HepG2 (cell line): ENCODE data around the gene TJAP1. TPM values are rescaled to one million over a fixed set of nuclear protein-coding genes. Genes with fewer than 3 reads are reported as not detected.

Experiments used
- ADNP ChIP-seq: sonication (generic); formaldehyde crosslinking; IDR thresholded peaks from 2 replicates; pipeline ENCODE4 v1.4.0; 2020; ENCODE audit warnings: missing genetic modification reagents
- BORCS8-MEF2B ChIP-seq: sonication (generic); formaldehyde crosslinking; IDR thresholded peaks from 2 replicates; pipeline ENCODE4 v1.8.0; 2022; ENCODE audit warnings: mild to moderate bottlenecking, missing genetic modification reagents
- CCAR2 ChIP-seq: fragments of 200-400 bp; formaldehyde crosslinking; optimal IDR thresholded peaks from 2 replicates; pipeline ENCODE3; 2018; ENCODE audit warnings: low read depth, mild to moderate bottlenecking, low read length, moderate library complexity
- FOXA1 ChIP-seq, 2 experiments: fragments of 450-650 bp in 1 of 2; sonication (generic) in 1 of 2; formaldehyde crosslinking in 1 of 2; IDR thresholded peaks; 2 replicates each; pipeline versions ENCODE4 v1.4.0 to v1.6.1; 2016 to 2020; ENCODE audit warnings: missing genetic modification reagents in 1 of 2
- HDAC1 ChIP-seq: sonication (generic); formaldehyde crosslinking; IDR thresholded peaks from 2 replicates; pipeline ENCODE4 v1.5.1; 2020; ENCODE audit warnings: mild to moderate bottlenecking, missing genetic modification reagents
- MIXL1 ChIP-seq: IDR thresholded peaks from 2 replicates; pipeline ENCODE4 v1.6.1; 2016
- MTF2 ChIP-seq: sonication (generic); formaldehyde crosslinking; IDR thresholded peaks from 2 replicates; pipeline ENCODE4 v1.5.0; 2020; ENCODE audit warnings: missing genetic modification reagents, borderline replicate concordance
- POGZ ChIP-seq: sonication (generic); formaldehyde crosslinking; IDR thresholded peaks from 2 replicates; pipeline ENCODE4 v1.4.0; 2020; ENCODE audit warnings: mild to moderate bottlenecking, missing genetic modification reagents
- REXO4 ChIP-seq: sonication (generic); formaldehyde crosslinking; IDR thresholded peaks from 2 replicates; pipeline ENCODE4 v1.8.0; 2022; ENCODE audit warnings: missing genetic modification reagents, mild to moderate bottlenecking, borderline replicate concordance
- SIN3B ChIP-seq: fragments of 150-350 bp; IDR thresholded peaks from 2 replicates; pipeline ENCODE4 v1.6.1; 2014; ENCODE audit warnings: low read length
- SNRNP70 ChIP-seq: fragments of 200-400 bp; formaldehyde crosslinking; IDR thresholded peaks from 2 replicates; pipeline ENCODE4 v1.6.1; 2017; ENCODE audit warnings: mild to moderate bottlenecking, low read depth, low read length, moderate library complexity
- ZFP37 ChIP-seq: sonication (generic); formaldehyde crosslinking; IDR thresholded peaks from 2 replicates; pipeline ENCODE4 v1.4.0; 2020; ENCODE audit warnings: missing genetic modification reagents, borderline replicate concordance
- ZKSCAN1 ChIP-seq: fragments of 150-350 bp; IDR thresholded peaks from 2 replicates; pipeline ENCODE4 v1.6.1; 2014; ENCODE audit warnings: low read length
- ZNF343 ChIP-seq: sonication (generic); formaldehyde crosslinking; IDR thresholded peaks from 2 replicates; pipeline ENCODE4 v1.4.0; 2020; ENCODE audit warnings: mild to moderate bottlenecking, missing genetic modification reagents
- ZNF547 ChIP-seq: sonication (generic); formaldehyde crosslinking; IDR thresholded peaks from 2 replicates; pipeline ENCODE4 v1.5.1; 2020; ENCODE audit warnings: mild to moderate bottlenecking, missing genetic modification reagents
- ZNF598 ChIP-seq: sonication (generic); formaldehyde crosslinking; IDR thresholded peaks from 2 replicates; pipeline ENCODE4 v1.5.1; 2020; ENCODE audit warnings: mild to moderate bottlenecking, missing genetic modification reagents, borderline replicate concordance
- ZNF850 ChIP-seq: sonication (generic); formaldehyde crosslinking; conservative IDR thresholded peaks from 2 replicates; pipeline ENCODE4 v1.9.0; 2021; ENCODE audit warnings: mild to moderate bottlenecking, missing genetic modification reagents
- polyA plus RNA-seq, 8 experiments: library from polyadenylated mRNA; depleted of rRNA in 3 of 8; stranded (reverse) in 7 of 8; unstranded in 1 of 8; fragments of >200 nt; fragmentation: Illumina TruSeq in 4 of 8; extraction: Trizol in 4 of 8; gene quantifications; 2 replicates each; pipeline versions ENCODE4 v1.2.1 to v1.2.3, GENCODE V29; 2011 to 2016; ENCODE audit warnings: low read depth in 4 of 8, missing spikeins in 1 of 8, mixed read lengths in 1 of 8; ENCODE audit not compliant: insufficient read depth in 1 of 8
- total RNA-seq, 5 experiments: library from RNA; depleted of rRNA; stranded (reverse); fragments of >200 nt; fragmentation: Illumina TruSeq; extraction: Trizol; gene quantifications; 2 replicates each; pipeline ENCODE4 v1.2.3, GENCODE V29; 2016; ENCODE audit warnings: low read depth in 1 of 5
- TF ChIP-seq, protein P1 (sequence below): IDR thresholded peaks from 2 replicates; pipeline ENCODE4 v1.6.1; 2016; ENCODE audit warnings: missing genetic modification reagents, missing compliant biosample characterization
- TF ChIP-seq, protein P2 (sequence below): sonication (generic); formaldehyde crosslinking; IDR thresholded peaks from 2 replicates; pipeline ENCODE4 v1.4.0; 2020; ENCODE audit warnings: missing genetic modification reagents; ENCODE audit errors: not compliant biosample characterization
- TF ChIP-seq, protein P3 (sequence below): sonication (generic); formaldehyde crosslinking; IDR thresholded peaks from 2 replicates; pipeline ENCODE4 v1.4.0; 2020; ENCODE audit warnings: mild to moderate bottlenecking, missing genetic modification reagents
- TF ChIP-seq, protein P4 (sequence below): sonication (generic); formaldehyde crosslinking; IDR thresholded peaks from 2 replicates; pipeline ENCODE4 v1.5.0; 2020; ENCODE audit warnings: missing genetic modification reagents
- TF ChIP-seq, protein P5 (sequence below): sonication (generic); formaldehyde crosslinking; IDR thresholded peaks from 2 replicates; pipeline ENCODE4 v1.9.0; 2021; ENCODE audit warnings: missing genetic modification reagents, borderline replicate concordance

The TJAP1 gene
- total and polyA plus RNA-seq, 2 of the 13 experiments (the other 11 are each of a cell fraction or from before 2014, with no cell fraction given), result 15.7 to 41.6 TPM

DNA sequence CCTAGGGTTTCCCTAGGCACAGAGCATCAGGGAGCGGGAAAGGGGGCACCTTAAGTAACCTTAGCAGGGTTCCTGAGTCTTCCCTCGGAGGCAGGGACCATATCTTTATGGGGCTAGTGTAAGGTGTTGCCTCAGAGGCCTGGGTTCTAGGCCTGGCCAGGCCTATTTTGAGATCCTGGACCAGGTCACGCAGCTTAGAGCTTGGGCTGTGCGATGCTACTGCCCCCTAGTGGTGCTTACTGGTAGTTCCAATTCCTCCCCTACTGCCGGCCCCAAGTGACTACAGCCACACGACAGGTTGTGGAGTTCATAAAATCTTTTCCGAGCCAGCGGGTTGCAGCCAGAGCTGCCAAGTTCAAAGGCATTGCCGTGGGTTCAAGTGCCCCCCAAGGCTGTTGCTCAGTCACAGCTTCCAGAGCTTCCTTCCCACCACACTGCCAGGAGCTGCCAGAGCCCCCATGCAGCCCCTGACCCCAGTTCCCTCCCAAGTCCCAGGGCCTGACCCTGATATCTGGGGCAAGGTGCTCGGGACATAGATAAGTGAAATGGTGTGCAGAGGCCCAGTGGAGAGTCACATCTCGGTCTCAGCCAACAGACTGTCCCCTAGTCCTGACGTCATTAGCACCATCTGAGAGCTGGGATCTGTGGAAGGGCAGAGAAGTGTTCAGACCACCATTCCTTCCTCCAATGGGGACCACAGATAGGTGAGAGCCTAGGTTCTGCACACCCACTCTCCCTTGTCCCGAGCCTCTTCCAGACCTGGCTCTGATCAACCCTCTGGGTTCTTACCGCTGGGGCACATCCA is 29.5 kb downstream of the TJAP1 start (continued):
- TF ChIP-seq, protein P1, sequence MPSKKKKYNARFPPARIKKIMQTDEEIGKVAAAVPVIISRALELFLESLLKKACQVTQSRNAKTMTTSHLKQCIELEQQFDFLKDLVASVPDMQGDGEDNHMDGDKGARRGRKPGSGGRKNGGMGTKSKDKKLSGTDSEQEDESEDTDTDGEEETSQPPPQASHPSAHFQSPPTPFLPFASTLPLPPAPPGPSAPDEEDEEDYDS, result no peak
- no peak for TF ChIP-seq FOXA1 (IDR thresholded peaks at IDR 0.05)
- no peak for TF ChIP-seq FOXA1 (CRISPR knock-in tag; IDR thresholded peaks at IDR 0.05)
- peak; percentile 49 for TF ChIP-seq POGZ (CRISPR knock-in tag)
- TF ChIP-seq, protein P2, sequence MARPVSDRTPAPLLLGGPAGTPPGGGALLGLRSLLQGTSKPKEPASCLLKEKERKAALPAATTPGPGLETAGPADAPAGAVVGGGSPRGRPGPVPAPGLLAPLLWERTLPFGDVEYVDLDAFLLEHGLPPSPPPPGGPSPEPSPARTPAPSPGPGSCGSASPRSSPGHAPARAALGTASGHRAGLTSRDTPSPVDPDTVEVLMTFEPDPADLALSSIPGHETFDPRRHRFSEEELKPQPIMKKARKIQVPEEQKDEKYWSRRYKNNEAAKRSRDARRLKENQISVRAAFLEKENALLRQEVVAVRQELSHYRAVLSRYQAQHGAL (CRISPR knock-in tag), result no peak
- 0 out of 2 replicates have a peak, but pooled peaks have one; percentile 39 for TF ChIP-seq MIXL1 (CRISPR knock-in tag)
- no peak for TF ChIP-seq SNRNP70
- TF ChIP-seq ZFP37 (CRISPR knock-in tag), result no peak
- no peak for TF ChIP-seq MTF2 (CRISPR knock-in tag)
- no peak for TF ChIP-seq REXO4 (CRISPR knock-in tag)
- 0 out of 2 replicates have a peak, but pooled peaks have one; percentile 21 for TF ChIP-seq ZNF598 (CRISPR knock-in tag)
- TF ChIP-seq CCAR2, result no peak
- TF ChIP-seq BORCS8-MEF2B (CRISPR knock-in tag), result 0 out of 2 replicates have a peak, but pooled peaks have one; percentile 10
- TF ChIP-seq, protein P3, sequence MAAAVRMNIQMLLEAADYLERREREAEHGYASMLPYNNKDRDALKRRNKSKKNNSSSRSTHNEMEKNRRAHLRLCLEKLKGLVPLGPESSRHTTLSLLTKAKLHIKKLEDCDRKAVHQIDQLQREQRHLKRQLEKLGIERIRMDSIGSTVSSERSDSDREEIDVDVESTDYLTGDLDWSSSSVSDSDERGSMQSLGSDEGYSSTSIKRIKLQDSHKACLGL (CRISPR knock-in tag), result no peak
- no peak for TF ChIP-seq HDAC1 (CRISPR knock-in tag)
- no peak for TF ChIP-seq ADNP (CRISPR knock-in tag)
- TF ChIP-seq, protein P4, sequence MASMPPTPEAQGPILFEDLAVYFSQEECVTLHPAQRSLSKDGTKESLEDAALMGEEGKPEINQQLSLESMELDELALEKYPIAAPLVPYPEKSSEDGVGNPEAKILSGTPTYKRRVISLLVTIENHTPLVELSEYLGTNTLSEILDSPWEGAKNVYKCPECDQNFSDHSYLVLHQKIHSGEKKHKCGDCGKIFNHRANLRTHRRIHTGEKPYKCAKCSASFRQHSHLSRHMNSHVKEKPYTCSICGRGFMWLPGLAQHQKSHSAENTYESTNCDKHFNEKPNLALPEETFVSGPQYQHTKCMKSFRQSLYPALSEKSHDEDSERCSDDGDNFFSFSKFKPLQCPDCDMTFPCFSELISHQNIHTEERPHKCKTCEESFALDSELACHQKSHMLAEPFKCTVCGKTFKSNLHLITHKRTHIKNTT (CRISPR knock-in tag), result no peak
- TF ChIP-seq ZNF547 (CRISPR knock-in tag), result peak; percentile 19; the same call in 1 of the 2 replicates
- TF ChIP-seq ZNF850 (CRISPR knock-in tag), result no peak
- no peak for TF ChIP-seq ZNF343
- TF ChIP-seq ZKSCAN1, result no peak
- TF ChIP-seq SIN3B, result no peak
- TF ChIP-seq, protein P5, sequence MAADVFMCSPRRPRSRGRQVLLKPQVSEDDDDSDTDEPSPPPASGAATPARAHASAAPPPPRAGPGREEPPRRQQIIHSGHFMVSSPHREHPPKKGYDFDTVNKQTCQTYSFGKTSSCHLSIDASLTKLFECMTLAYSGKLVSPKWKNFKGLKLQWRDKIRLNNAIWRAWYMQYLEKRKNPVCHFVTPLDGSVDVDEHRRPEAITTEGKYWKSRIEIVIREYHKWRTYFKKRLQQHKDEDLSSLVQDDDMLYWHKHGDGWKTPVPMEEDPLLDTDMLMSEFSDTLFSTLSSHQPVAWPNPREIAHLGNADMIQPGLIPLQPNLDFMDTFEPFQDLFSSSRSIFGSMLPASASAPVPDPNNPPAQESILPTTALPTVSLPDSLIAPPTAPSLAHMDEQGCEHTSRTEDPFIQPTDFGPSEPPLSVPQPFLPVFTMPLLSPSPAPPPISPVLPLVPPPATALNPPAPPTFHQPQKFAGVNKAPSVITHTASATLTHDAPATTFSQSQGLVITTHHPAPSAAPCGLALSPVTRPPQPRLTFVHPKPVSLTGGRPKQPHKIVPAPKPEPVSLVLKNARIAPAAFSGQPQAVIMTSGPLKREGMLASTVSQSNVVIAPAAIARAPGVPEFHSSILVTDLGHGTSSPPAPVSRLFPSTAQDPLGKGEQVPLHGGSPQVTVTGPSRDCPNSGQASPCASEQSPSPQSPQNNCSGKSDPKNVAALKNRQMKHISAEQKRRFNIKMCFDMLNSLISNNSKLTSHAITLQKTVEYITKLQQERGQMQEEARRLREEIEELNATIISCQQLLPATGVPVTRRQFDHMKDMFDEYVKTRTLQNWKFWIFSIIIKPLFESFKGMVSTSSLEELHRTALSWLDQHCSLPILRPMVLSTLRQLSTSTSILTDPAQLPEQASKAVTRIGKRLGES, result no peak
